ENCODE results near the gene TDRD6.
"Not testable (repeated sequence)": the region's sequence is repeated elsewhere in the genome, so short reads cannot be mapped to it uniquely, and the experiment has no call there.

Gene TDRD6

GRCh38 chr6:46688966-46689335 is 1.3 kb downstream of the TDRD6 start:
- DNase-seq: no peak

- no peak for DNase-seq
These were observed 2.0 kb downstream of the TDRD6 start for GRCh38 chr6:46689657-46690056.

GRCh38 chr6:46690141-46690755 is 2.6 kb downstream of the TDRD6 start:
- no peak for DNase-seq

GRCh38 chr6:46690911-46691451 is 3.3 kb downstream of the TDRD6 start:
- DNase-seq: no peak

- DNase-seq: no peak
These were observed 12.3 kb downstream of the TDRD6 start for GRCh38 chr6:46699970-46700369.

- DNase-seq: peak; percentile 1
These were observed 16.9 kb downstream of the TDRD6 start for GRCh38 chr6:46704562-46704961.

- no peak for DNase-seq
These were observed 18.8 kb downstream of the TDRD6 start for GRCh38 chr6:46706464-46706863.

- DNase-seq: no peak
These were observed 23.8 kb downstream of the TDRD6 start for GRCh38 chr6:46711491-46711890.

- DNase-seq: no peak
These were observed 27.5 kb downstream of the TDRD6 start for GRCh38 chr6:46715141-46715540.

GRCh38 chr6:46719099-46719498 is 31.4 kb downstream of the TDRD6 start:
- DNase-seq: no peak

GRCh38 chr6:46720401-46720800 is 32.7 kb downstream of the TDRD6 start:
- DNase-seq: no peak

GRCh38 chr6:46729787-46730326 is 42.2 kb downstream of the TDRD6 start:
- DNase-seq: no peak

GRCh38 chr6:46730921-46731461 is 43.3 kb downstream of the TDRD6 start:
- DNase-seq: no peak

GRCh38 chr6:46733341-46733801 is 45.7 kb downstream of the TDRD6 start:
- no peak for DNase-seq

GRCh38 chr6:46734867-46735719 is 47.4 kb downstream of the TDRD6 start, which contains the start of gene PLA2G7:
TSS of gene PLA2G7 (minus strand) at chr6:46735375. CDS start at chr6:46722891, 12,484 bp downstream.
- DNase-seq: no peak

GRCh38 chr6:46735720-46736031 is 48.0 kb downstream of the TDRD6 start:
- no peak for DNase-seq

GRCh38 chr6:46736906-46737305 is 49.2 kb downstream of the TDRD6 start:
- no peak for DNase-seq

GRCh38 chr6:46741482-46741881 is 53.8 kb downstream of the TDRD6 start:
- DNase-seq: no peak

GRCh38 chr6:46741910-46742309 is 54.2 kb downstream of the TDRD6 start:
- no peak for DNase-seq

GRCh38 chr6:46743425-46744158 is 55.9 kb downstream of the TDRD6 start:
- no peak for DNase-seq

- not testable (repeated sequence) for DNase-seq
These were observed 56.6 kb downstream of the TDRD6 start for GRCh38 chr6:46744159-46744725.

- no peak for DNase-seq
These were observed 58.3 kb downstream of the TDRD6 start for GRCh38 chr6:46745973-46746372.

- DNase-seq: no peak
These were observed 59.0 kb downstream of the TDRD6 start, which contains the start of gene ANKRD66 for GRCh38 chr6:46746696-46747095. TSS of gene ANKRD66 (plus strand) at chr6:46746933. CDS start at chr6:46751949, 5,016 bp downstream.
